ENCODE results near the gene TNFAIP3.
"Not testable (repeated sequence)": the region's sequence is repeated elsewhere in the genome, so short reads cannot be mapped to it uniquely, and the experiment has no call there.

Gene TNFAIP3

GRCh38 chr6:137878486-137879285 is 11.6 kb downstream of the TNFAIP3 start:
- DNase-seq (ENCODE audit: low spot score) = peak; percentile 33

GRCh38 chr6:137879299-137879698 is 12.2 kb downstream of the TNFAIP3 start:
- DNase-seq (ENCODE audit: low spot score) = no peak

- DNase-seq (ENCODE audit: low spot score) = no peak
These were observed 13.1 kb downstream of the TNFAIP3 start for GRCh38 chr6:137879885-137880745.

- no peak for DNase-seq (ENCODE audit: low spot score)
These were observed 13.9 kb downstream of the TNFAIP3 start for GRCh38 chr6:137880746-137881521.

GRCh38 chr6:137881522-137881886 is 14.4 kb downstream of the TNFAIP3 start:
- no peak for DNase-seq (ENCODE audit: low spot score)

- DNase-seq (ENCODE audit: low spot score) = no peak
These were observed 15.3 kb downstream of the TNFAIP3 start for GRCh38 chr6:137882225-137882961.

- DNase-seq (ENCODE audit: low spot score) = no peak
These were observed 16.5 kb downstream of the TNFAIP3 start for GRCh38 chr6:137883400-137884148.

GRCh38 chr6:137884149-137884909 is 17.3 kb downstream of the TNFAIP3 start:
- DNase-seq (ENCODE audit: low spot score) = no peak

- not testable (repeated sequence) for DNase-seq (ENCODE audit: low spot score)
These were observed 17.8 kb downstream of the TNFAIP3 start for GRCh38 chr6:137884910-137885229.

- not testable (repeated sequence) for DNase-seq (ENCODE audit: low spot score)
These were observed 19.2 kb downstream of the TNFAIP3 start for GRCh38 chr6:137886226-137886625.

- no peak for DNase-seq (ENCODE audit: low spot score)
These were observed 24.0 kb downstream of the TNFAIP3 start for GRCh38 chr6:137890983-137891537.

GRCh38 chr6:137892271-137892708 is 25.2 kb downstream of the TNFAIP3 start:
- peak; percentile 82 for DNase-seq (ENCODE audit: low spot score)

GRCh38 chr6:137893181-137893580 is 26.1 kb downstream of the TNFAIP3 start:
- DNase-seq (ENCODE audit: low spot score) = no peak

- DNase-seq (ENCODE audit: low spot score) = peak; percentile 47
These were observed 26.7 kb downstream of the TNFAIP3 start for GRCh38 chr6:137893726-137894125.

- not testable (repeated sequence) for DNase-seq (ENCODE audit: low spot score)
These were observed 27.3 kb downstream of the TNFAIP3 start for GRCh38 chr6:137894378-137894777.

GRCh38 chr6:137894779-137895385 is 27.8 kb downstream of the TNFAIP3 start:
- DNase-seq (ENCODE audit: low spot score) = peak; percentile 33

GRCh38 chr6:137896647-137897046 is 29.6 kb downstream of the TNFAIP3 start:
- DNase-seq (ENCODE audit: low spot score) = no peak

GRCh38 chr6:137900815-137901214 is 33.8 kb downstream of the TNFAIP3 start:
- DNase-seq (ENCODE audit: low spot score) = no peak

GRCh38 chr6:137901454-137901853 is 34.4 kb downstream of the TNFAIP3 start:
- DNase-seq (ENCODE audit: low spot score) = no peak

Measured in AG20443 (cell line).